PC-9 (cell line): ENCODE data around the gene CHPT1. TPM values are rescaled to one million over a fixed set of nuclear protein-coding genes. Genes with fewer than 3 reads are reported as not detected.

Experiments used
- BruUV-seq: library from RNA; stranded (reverse); fragments of 400-500 nt; replicated peaks from 2 replicates; lab custom pipeline; 2021; lab: Mats Ljungman, UMichigan
- CTCF ChIA-PET: fragments of 300-600 bp; sonication (Branson Sonifier 250); formaldehyde crosslinking; loops from one replicate; lab custom pipeline; 2022; ENCODE audit warnings: antibody characterized with exemption; lab: Charles Lee
- POLR2A ChIA-PET: fragments of 300-600 bp; sonication (Branson Sonifier 250); formaldehyde crosslinking; loops from one replicate; lab custom pipeline; 2022; ENCODE audit warnings: antibody characterized with exemption; ENCODE audit not compliant: unreplicated experiment; lab: Charles Lee
- DNase-seq, 2 experiments: peaks; one replicate each; pipeline versions ENCODE4 v3.0.0 to v3.0.0-alpha.2; 2015 to 2022; ENCODE audit warnings: mixed read lengths in 1 of 2
- H2AFZ ChIP-seq: fragments of 200-600 bp; sonication (generic); 2 replicates; pipeline ENCODE4 v1.8.1; 2017; ENCODE audit warnings: antibody characterized with exemption
- H3F3A ChIP-seq: fragments of 200-600 bp; sonication (generic); 2 replicates; pipeline ENCODE4 v1.8.1; 2017; ENCODE audit warnings: antibody characterized with exemption, mild to moderate bottlenecking, low read depth; ENCODE audit not compliant: insufficient read depth
- H3K27ac ChIP-seq: fragments of 200-600 bp; sonication (generic); 2 replicates; pipeline ENCODE4 v1.6.1; 2016; ENCODE audit warnings: mixed run types
- H3K27me3 ChIP-seq: fragments of 200-600 bp; sonication (generic); 2 replicates; pipeline ENCODE4 v1.6.1; 2016; ENCODE audit warnings: low read depth, mixed run types; ENCODE audit not compliant: insufficient read depth
- H3K36me3 ChIP-seq: fragments of 200-600 bp; sonication (generic); 2 replicates; pipeline ENCODE4 v1.6.1; 2016; ENCODE audit warnings: low read depth, mixed run types
- H3K4me1 ChIP-seq: fragments of 200-600 bp; sonication (generic); replicated peaks from 2 replicates; pipeline ENCODE4 v1.6.1; 2016; ENCODE audit warnings: mixed run types; ENCODE audit not compliant: insufficient read depth
- H3K4me2 ChIP-seq: fragments of 200-600 bp; sonication (generic); 2 replicates; pipeline ENCODE4 v1.6.1; 2017; ENCODE audit warnings: mixed run types
- H3K4me3 ChIP-seq: fragments of 200-600 bp; sonication (generic); 2 replicates; pipeline ENCODE4 v1.6.1; 2016; ENCODE audit warnings: mixed run types
- H3K79me2 ChIP-seq: fragments of 200-600 bp; sonication (generic); 2 replicates; pipeline ENCODE4 v1.6.1; 2017; ENCODE audit warnings: low read depth, mixed run types
- H3K9me2 ChIP-seq: fragments of 200-600 bp; sonication (generic); 2 replicates; pipeline ENCODE4 v1.8.1; 2017; ENCODE audit warnings: mild to moderate bottlenecking; ENCODE audit not compliant: insufficient read depth
- H3K9me3 ChIP-seq: fragments of 200-600 bp; sonication (generic); 2 replicates; pipeline ENCODE4 v1.8.1; 2016; ENCODE audit warnings: low read depth; ENCODE audit not compliant: insufficient read depth
- H4K20me1 ChIP-seq: fragments of 200-600 bp; sonication (generic); 2 replicates; pipeline ENCODE4 v1.8.1; 2017; ENCODE audit not compliant: insufficient read depth
- EZH2 ChIP-seq: fragments of 200-600 bp; sonication (generic); IDR thresholded peaks from 2 replicates; pipeline ENCODE4 v1.8.0; 2017; ENCODE audit warnings: antibody characterized with exemption, low read depth
- intact Hi-C: fragments of 100-400 bp; cut with micrococcal nuclease; formaldehyde crosslinking; loops from one replicate; pipeline ENCODE4 v1.10.0; 2022; ENCODE audit not compliant: unreplicated experiment
- total RNA-seq: library from RNA; stranded (reverse); gene quantifications from 2 replicates; pipeline ENCODE4 v1.2.3, GENCODE V29; 2021
- TF ChIP-seq, protein P1 (sequence below): fragments of 200-600 bp; sonication (generic); conservative IDR thresholded peaks from 2 replicates; pipeline ENCODE4 v1.6.1; 2017; ENCODE audit warnings: mixed run types, antibody characterized with exemption, mild to moderate bottlenecking, moderate library complexity

CHPT1 gene
- total RNA-seq, 1 experiment from 2014 or later = 6.1 TPM

DNA sequence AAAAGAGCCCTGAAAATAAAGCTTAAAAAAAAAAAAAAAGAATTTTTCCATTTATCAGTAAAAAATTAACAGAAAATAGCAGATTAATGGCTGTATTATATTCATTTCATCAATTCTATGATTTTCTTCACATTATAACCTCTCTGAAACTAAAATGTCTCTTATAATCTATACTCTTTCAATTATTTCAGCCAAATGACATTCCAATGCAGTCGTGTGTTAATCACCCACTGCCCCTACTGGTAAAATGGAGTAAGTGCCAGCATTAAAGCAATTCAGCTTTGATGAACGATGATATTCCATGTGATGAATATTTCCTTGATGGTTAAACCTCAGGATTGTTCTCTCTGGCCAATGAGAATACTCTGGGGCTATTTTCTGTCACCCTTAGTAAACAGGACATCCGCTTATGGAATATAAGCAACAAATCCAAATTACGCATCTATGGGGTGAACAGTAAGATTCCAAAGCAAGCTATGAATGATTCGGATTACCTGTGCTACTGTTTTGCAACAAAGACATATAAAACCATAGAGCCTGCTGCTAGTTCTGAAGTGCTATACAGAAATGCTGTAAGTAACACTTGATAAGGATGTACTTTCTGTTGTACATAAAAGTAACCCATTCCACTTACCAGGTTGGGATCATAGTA, 62.1 kb downstream of the CHPT1 start:
- Histone ChIP-seq H3K9me3 (no peaks in the 10 kb centered on the region), H3K4me3 (no peak overlapping the region), H3K36me3 (no peaks in the 10 kb centered on the region), H3K27me3 (no peaks in the 10 kb centered on the region), H3K79me2 (no peaks in the 10 kb centered on the region), H3K4me2 (no peak overlapping the region), H3K4me1 (peaks cover 8% of the 10 kb centered on the region), H3K27ac (no peak overlapping the region), H3F3A (peaks cover 1% of the 10 kb centered on the region; the same call in 1 of the 2 replicates), H4K20me1 (no peaks in the 10 kb centered on the region), H3K9me2 (no peaks in the 10 kb centered on the region), H2AFZ (no peak overlapping the region)
- TF ChIP-seq, protein P1, sequence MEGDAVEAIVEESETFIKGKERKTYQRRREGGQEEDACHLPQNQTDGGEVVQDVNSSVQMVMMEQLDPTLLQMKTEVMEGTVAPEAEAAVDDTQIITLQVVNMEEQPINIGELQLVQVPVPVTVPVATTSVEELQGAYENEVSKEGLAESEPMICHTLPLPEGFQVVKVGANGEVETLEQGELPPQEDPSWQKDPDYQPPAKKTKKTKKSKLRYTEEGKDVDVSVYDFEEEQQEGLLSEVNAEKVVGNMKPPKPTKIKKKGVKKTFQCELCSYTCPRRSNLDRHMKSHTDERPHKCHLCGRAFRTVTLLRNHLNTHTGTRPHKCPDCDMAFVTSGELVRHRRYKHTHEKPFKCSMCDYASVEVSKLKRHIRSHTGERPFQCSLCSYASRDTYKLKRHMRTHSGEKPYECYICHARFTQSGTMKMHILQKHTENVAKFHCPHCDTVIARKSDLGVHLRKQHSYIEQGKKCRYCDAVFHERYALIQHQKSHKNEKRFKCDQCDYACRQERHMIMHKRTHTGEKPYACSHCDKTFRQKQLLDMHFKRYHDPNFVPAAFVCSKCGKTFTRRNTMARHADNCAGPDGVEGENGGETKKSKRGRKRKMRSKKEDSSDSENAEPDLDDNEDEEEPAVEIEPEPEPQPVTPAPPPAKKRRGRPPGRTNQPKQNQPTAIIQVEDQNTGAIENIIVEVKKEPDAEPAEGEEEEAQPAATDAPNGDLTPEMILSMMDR = peak; percentile 83
- TF ChIP-seq EZH2 = no peak
- intact Hi-C loops = loop anchor here (2.0 to 5.0 kb wide), 3 partner anchors 187 to 345 kb away; no protein-coding TSS in a partner anchor
- ChIA-PET CTCF (interaction anchor here (0.5 to 0.8 kb wide), 10 partner anchors 62 to 1934 kb away, joined by 3 to 5 read pairs (median 3); partner anchors contain the start of gene CHPT1), POLR2A (interaction anchor here (0.6 kb wide), 1 partner anchor 92 kb away, joined by 20 read pairs; no protein-coding TSS in a partner anchor)
- DNase-seq = no peak
- no TSS peak for BruUV-seq

DNA sequence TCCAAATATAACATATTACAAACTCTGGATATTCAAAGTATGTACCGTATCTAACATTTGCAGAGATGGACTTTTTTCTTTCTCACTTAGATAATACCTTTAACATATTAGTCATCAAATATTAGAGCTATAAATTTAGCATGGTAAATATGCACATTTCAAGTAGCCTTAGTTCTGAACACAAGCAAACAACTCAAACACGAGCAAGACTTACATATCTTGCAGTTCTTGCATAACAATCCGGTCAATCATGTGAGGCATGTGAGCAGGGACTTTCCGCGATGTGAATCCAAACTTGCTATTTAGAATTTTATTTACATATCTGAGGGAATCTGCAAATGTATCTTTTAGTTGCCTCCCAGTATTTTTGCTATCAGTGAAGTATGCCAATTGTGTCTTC, 63.9 kb downstream of the CHPT1 start:
- no peaks in the 10 kb centered on the region for H3K9me2 ChIP-seq
- intact Hi-C loops = loop anchor here (5.0 kb wide), 2 partner anchors 189 to 269 kb away; no protein-coding TSS in a partner anchor
- H3K9me3 ChIP-seq = no peaks in the 10 kb centered on the region
- no peak for DNase-seq
- H3K4me3 ChIP-seq = no peak overlapping the region
- no peak overlapping the region for H2AFZ ChIP-seq
- no peak overlapping the region for H3K4me2 ChIP-seq
- H3K27ac ChIP-seq = no peak overlapping the region
- H4K20me1 ChIP-seq = no peaks in the 10 kb centered on the region
- H3F3A ChIP-seq = peaks cover 6% of the 10 kb centered on the region; the same call in 1 of the 2 replicates
- no peaks in the 10 kb centered on the region for H3K27me3 ChIP-seq
- ChIA-PET CTCF (no interaction called here), POLR2A (no interaction called here)
- no TSS peak for BruUV-seq
- no peaks in the 10 kb centered on the region for H3K79me2 ChIP-seq
- no peak for TF ChIP-seq EZH2
- TF ChIP-seq, protein P1 = no peak
- H3K36me3 ChIP-seq = no peaks in the 10 kb centered on the region
- peaks cover 15% of the 10 kb centered on the region for H3K4me1 ChIP-seq

DNA sequence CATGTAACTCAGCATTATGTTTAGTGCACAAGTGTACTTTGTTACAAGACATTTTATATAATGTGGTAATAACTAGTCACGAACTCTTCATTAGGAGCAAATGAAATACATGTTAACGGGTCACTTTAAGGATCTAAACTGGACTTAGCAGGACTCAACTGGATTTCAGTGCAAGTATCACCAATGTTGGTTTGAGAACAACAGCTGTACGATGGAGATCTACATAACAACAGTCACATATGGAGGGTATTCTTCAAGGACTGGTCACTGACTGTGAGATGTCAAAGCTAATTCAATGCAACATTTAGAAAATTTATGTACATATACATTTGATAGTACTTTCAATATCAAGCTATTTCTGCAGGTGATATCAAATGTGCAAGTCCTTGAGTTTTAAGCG, 64.3 kb downstream of the CHPT1 start:
- no peaks in the 10 kb centered on the region for H3K79me2 ChIP-seq
- ChIA-PET CTCF (no interaction called here), POLR2A (no interaction called here)
- no peak overlapping the region for H2AFZ ChIP-seq
- H3K36me3 ChIP-seq = 0 out of 2 replicates have a peak, but pooled peaks cover under 1% of the 10 kb centered on the region
- H3K4me2 ChIP-seq = no peak overlapping the region
- no TSS peak for BruUV-seq
- DNase-seq = no peak
- TF ChIP-seq, protein P1 = no peak
- no peak overlapping the region for H3K4me3 ChIP-seq
- no peaks in the 10 kb centered on the region for H3K9me3 ChIP-seq
- H3K27me3 ChIP-seq = no peaks in the 10 kb centered on the region
- H3K4me1 ChIP-seq = peaks cover 15% of the 10 kb centered on the region
- peaks cover 6% of the 10 kb centered on the region; the same call in 1 of the 2 replicates for H3F3A ChIP-seq
- H3K27ac ChIP-seq = no peak overlapping the region
- intact Hi-C loops = loop anchor here (5.0 kb wide), 2 partner anchors 189 to 269 kb away; no protein-coding TSS in a partner anchor
- no peaks in the 10 kb centered on the region for H4K20me1 ChIP-seq
- H3K9me2 ChIP-seq = no peaks in the 10 kb centered on the region
